Neural crest cell (in vitro differentiated cells): ENCODE results near the gene CYP27A1. TPM values are rescaled to one million over a fixed set of nuclear protein-coding genes. Genes with fewer than 3 reads are reported as not detected.

Experiments used
- DNase-seq: peaks from one replicate; pipeline ENCODE4 v3.0.0; 2021; ENCODE audit warnings: low read depth, mixed read lengths, low spot score
- H3K27ac Mint-ChIP-seq: one replicate; pipeline ENCODE4 v1.8.0; 2021; ENCODE audit warnings: mild to moderate bottlenecking, mixed read lengths; ENCODE audit not compliant: unreplicated experiment
- H3K27me3 Mint-ChIP-seq: 2 replicates; pipeline ENCODE4 v1.8.0; 2021; ENCODE audit warnings: low read depth, mild to moderate bottlenecking, mixed read lengths
- H3K36me3 Mint-ChIP-seq: 2 replicates; pipeline ENCODE4 v1.8.0; 2021; ENCODE audit warnings: low read depth, mild to moderate bottlenecking, mixed read lengths
- H3K4me1 Mint-ChIP-seq: 2 replicates; pipeline ENCODE4 v1.8.0; 2021; ENCODE audit warnings: mixed read lengths
- H3K4me3 Mint-ChIP-seq: one replicate; pipeline ENCODE4 v1.8.0; 2021; ENCODE audit warnings: mild to moderate bottlenecking, mixed read lengths
- H3K9me3 Mint-ChIP-seq: 2 replicates; pipeline ENCODE4 v1.8.0; 2021; ENCODE audit warnings: mixed read lengths
- CTCF ChIP-seq: fragments of 200-600 bp; sonication (generic); conservative IDR thresholded peaks from 2 replicates; pipeline ENCODE4 v1.5.0; 2021; ENCODE audit warnings: antibody characterized with exemption, mild to moderate bottlenecking
- total RNA-seq: library from RNA; stranded (reverse); gene quantifications from 2 replicates; pipeline ENCODE4 v1.2.1, GENCODE V29; 2021

Gene CYP27A1
- total RNA-seq, 1 donor from 2014 or later = 3.2 TPM

- DNase-seq = no peak
- TF ChIP-seq CTCF = no peak
- no peak overlapping the region for H3K27ac Mint-ChIP-seq
- H3K9me3 Mint-ChIP-seq = no peaks in the 10 kb centered on the region
- no peaks in the 10 kb centered on the region for H3K4me1 Mint-ChIP-seq
- peaks cover 32% of the 10 kb centered on the region for H3K27me3 Mint-ChIP-seq
- no peak overlapping the region for H3K4me3 Mint-ChIP-seq
- no peaks in the 10 kb centered on the region for H3K36me3 Mint-ChIP-seq
These were observed 46.5 kb downstream of the CYP27A1 start for GRCh38 chr2:218828477-218828778.

GRCh38 chr2:218829868-218830451, 48.0 kb downstream of the CYP27A1 start:
- H3K36me3 Mint-ChIP-seq = no peaks in the 10 kb centered on the region
- H3K9me3 Mint-ChIP-seq = no peaks in the 10 kb centered on the region
- H3K27me3 Mint-ChIP-seq = peaks cover 48% of the 10 kb centered on the region
- no peak for TF ChIP-seq CTCF
- no peak overlapping the region for H3K27ac Mint-ChIP-seq
- no peaks in the 10 kb centered on the region for H3K4me1 Mint-ChIP-seq
- DNase-seq = no peak
- no peak overlapping the region for H3K4me3 Mint-ChIP-seq

GRCh38 chr2:218830526-218831306, 48.8 kb downstream of the CYP27A1 start:
- Mint-ChIP-seq H3K4me3 (no peak overlapping the region), H3K4me1 (no peaks in the 10 kb centered on the region), H3K27ac (no peak overlapping the region), H3K9me3 (no peaks in the 10 kb centered on the region), H3K27me3 (peaks cover 55% of the 10 kb centered on the region), H3K36me3 (no peaks in the 10 kb centered on the region)
- TF ChIP-seq CTCF = no peak
- DNase-seq = no peak

GRCh38 chr2:218831378-218831990, 49.5 kb downstream of the CYP27A1 start, which contains the start of gene PRKAG3:
TSS of gene PRKAG3 (minus strand) at chr2:218831803.
- no peak for DNase-seq
- no peak within 1 kb of the TSS for H3K27ac Mint-ChIP-seq
- TF ChIP-seq CTCF = no peak
- no peak within 1 kb of the TSS for H3K4me3 Mint-ChIP-seq
- no peaks in the 10 kb centered on the region for H3K9me3 Mint-ChIP-seq
- peaks cover 61% of the 10 kb centered on the region for H3K27me3 Mint-ChIP-seq
- H3K4me1 Mint-ChIP-seq = no peaks in the 10 kb centered on the region
- H3K36me3 Mint-ChIP-seq = no peaks in the 10 kb centered on the region

GRCh38 chr2:218832081-218832480, 50.1 kb downstream of the CYP27A1 start:
- H3K27me3 Mint-ChIP-seq = peaks cover 64% of the 10 kb centered on the region
- no peak overlapping the region for H3K4me3 Mint-ChIP-seq
- H3K36me3 Mint-ChIP-seq = no peaks in the 10 kb centered on the region
- no peak for DNase-seq
- no peak for TF ChIP-seq CTCF
- H3K4me1 Mint-ChIP-seq = no peaks in the 10 kb centered on the region
- H3K9me3 Mint-ChIP-seq = no peaks in the 10 kb centered on the region
- no peak overlapping the region for H3K27ac Mint-ChIP-seq
